DND-41 (cell line): ENCODE data around the gene ARHGAP35.

ENCODE experiments used
- ATAC-seq: fragments of 200-7000 bp; cut with Tn5 transposase; 3 replicates; pipeline ENCODE4 v1.9.1; 2021; ENCODE audit warnings: low read depth; ENCODE audit not compliant: insufficient read depth
- DNase-seq: peaks from one replicate; pipeline ENCODE4 v3.0.0-alpha.2; 2020
- H2AFZ ChIP-seq: 2 replicates; pipeline ENCODE4 v1.6.0; 2012; ENCODE audit warnings: low read depth, low read length
- H3K27ac ChIP-seq: 2 replicates; pipeline ENCODE4 v1.5.1; 2012; ENCODE audit warnings: low read length, inconsistent platforms
- H3K27me3 ChIP-seq: fragments of 200-600 bp; sonication (generic); 2 replicates; pipeline ENCODE4 v1.6.0; 2012; ENCODE audit warnings: low read length, mild to moderate bottlenecking, inconsistent platforms; ENCODE audit not compliant: insufficient read depth, poor library complexity
- H3K36me3 ChIP-seq: 2 replicates; pipeline ENCODE4 v1.5.1; 2012; ENCODE audit warnings: low read length, inconsistent platforms; ENCODE audit not compliant: insufficient read depth
- H3K4me1 ChIP-seq: 2 replicates; pipeline ENCODE4 v1.5.1; 2012; ENCODE audit warnings: mild to moderate bottlenecking, low read length; ENCODE audit not compliant: insufficient read depth
- H3K4me2 ChIP-seq: 2 replicates; pipeline ENCODE4 v1.6.0; 2012; ENCODE audit warnings: mild to moderate bottlenecking, moderate library complexity, low read length, inconsistent platforms; ENCODE audit not compliant: insufficient read depth
- H3K4me3 ChIP-seq, 2 experiments: fragments of 200-600 bp in 1 of 2; shearing (Covaris generic) in 1 of 2; 2 replicates each; pipeline ENCODE4 v1.5.1; 2012 to 2016; ENCODE audit warnings: inconsistent platforms in 2 of 2, low read length in 2 of 2, mild to moderate bottlenecking in 2 of 2, low read depth in 1 of 2, moderate library complexity in 1 of 2
- H3K79me2 ChIP-seq: 2 replicates; pipeline ENCODE4 v1.6.0; 2012; ENCODE audit warnings: low read length, inconsistent platforms; ENCODE audit not compliant: insufficient read depth
- H3K9ac ChIP-seq: 2 replicates; pipeline ENCODE4 v1.6.0; 2012; ENCODE audit warnings: low read depth, mild to moderate bottlenecking, inconsistent platforms, low read length, moderate library complexity
- H3K9me3 ChIP-seq: 2 replicates; pipeline ENCODE4 v1.5.1; 2012; ENCODE audit warnings: low read length, moderate library complexity, mild to moderate bottlenecking, inconsistent platforms; ENCODE audit not compliant: insufficient read depth, severe bottlenecking
- H4K20me1 ChIP-seq: 2 replicates; pipeline ENCODE4 v1.6.0; 2012; ENCODE audit warnings: low read length; ENCODE audit not compliant: insufficient read depth
- EZH2 ChIP-seq: IDR thresholded peaks from 3 replicates; pipeline ENCODE4 v1.6.1; 2012; ENCODE audit warnings: borderline replicate concordance, low read depth, mild to moderate bottlenecking, moderate library complexity, low read length, inconsistent platforms; ENCODE audit not compliant: severe bottlenecking
- TF ChIP-seq, protein P1 (sequence below): IDR thresholded peaks from 2 replicates; pipeline ENCODE4 v1.5.1; 2012; ENCODE audit warnings: borderline replicate concordance, low read length, moderate library complexity, mild to moderate bottlenecking; ENCODE audit not compliant: poor library complexity, severe bottlenecking; ENCODE audit errors: extremely low read depth

The ARHGAP35 gene

DNA sequence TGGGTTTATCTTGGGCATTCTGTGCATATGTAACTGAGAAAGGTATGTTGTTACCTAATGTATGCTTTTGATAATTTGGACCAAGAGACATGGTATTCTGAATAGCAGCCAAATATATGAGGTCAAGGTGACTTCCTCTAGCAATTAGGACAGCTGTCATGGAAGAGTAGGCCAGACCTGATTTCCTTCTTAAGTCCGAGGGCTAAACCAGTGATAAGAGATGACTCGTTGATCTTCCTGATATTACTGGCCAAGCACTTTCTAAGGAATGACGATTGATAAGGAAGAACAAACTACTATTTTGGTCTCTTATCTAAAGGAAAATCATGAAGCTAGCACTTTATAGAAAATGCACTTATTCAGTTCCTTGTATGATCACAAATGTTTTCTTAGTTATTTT, 42.7 kb downstream of the ARHGAP35 start:
- Histone ChIP-seq H3K79me2 (peaks cover 92% of the 10 kb centered on the region), H3K4me2 (no peak overlapping the region), H3K9ac (no peak overlapping the region), H3K4me1 (no peaks in the 10 kb centered on the region), H2AFZ (no peak overlapping the region), H3K4me3 (no peak overlapping the region), H3K9me3 (no peaks in the 10 kb centered on the region), H3K27ac (no peak overlapping the region), H4K20me1 (peaks cover 72% of the 10 kb centered on the region), H3K36me3 (no peaks in the 10 kb centered on the region), H3K27me3 (no peaks in the 10 kb centered on the region)
- DNase-seq (no peak), ATAC-seq (no peak)
- TF ChIP-seq EZH2: no peak
- TF ChIP-seq, protein P1, sequence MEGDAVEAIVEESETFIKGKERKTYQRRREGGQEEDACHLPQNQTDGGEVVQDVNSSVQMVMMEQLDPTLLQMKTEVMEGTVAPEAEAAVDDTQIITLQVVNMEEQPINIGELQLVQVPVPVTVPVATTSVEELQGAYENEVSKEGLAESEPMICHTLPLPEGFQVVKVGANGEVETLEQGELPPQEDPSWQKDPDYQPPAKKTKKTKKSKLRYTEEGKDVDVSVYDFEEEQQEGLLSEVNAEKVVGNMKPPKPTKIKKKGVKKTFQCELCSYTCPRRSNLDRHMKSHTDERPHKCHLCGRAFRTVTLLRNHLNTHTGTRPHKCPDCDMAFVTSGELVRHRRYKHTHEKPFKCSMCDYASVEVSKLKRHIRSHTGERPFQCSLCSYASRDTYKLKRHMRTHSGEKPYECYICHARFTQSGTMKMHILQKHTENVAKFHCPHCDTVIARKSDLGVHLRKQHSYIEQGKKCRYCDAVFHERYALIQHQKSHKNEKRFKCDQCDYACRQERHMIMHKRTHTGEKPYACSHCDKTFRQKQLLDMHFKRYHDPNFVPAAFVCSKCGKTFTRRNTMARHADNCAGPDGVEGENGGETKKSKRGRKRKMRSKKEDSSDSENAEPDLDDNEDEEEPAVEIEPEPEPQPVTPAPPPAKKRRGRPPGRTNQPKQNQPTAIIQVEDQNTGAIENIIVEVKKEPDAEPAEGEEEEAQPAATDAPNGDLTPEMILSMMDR: no peak

DNA sequence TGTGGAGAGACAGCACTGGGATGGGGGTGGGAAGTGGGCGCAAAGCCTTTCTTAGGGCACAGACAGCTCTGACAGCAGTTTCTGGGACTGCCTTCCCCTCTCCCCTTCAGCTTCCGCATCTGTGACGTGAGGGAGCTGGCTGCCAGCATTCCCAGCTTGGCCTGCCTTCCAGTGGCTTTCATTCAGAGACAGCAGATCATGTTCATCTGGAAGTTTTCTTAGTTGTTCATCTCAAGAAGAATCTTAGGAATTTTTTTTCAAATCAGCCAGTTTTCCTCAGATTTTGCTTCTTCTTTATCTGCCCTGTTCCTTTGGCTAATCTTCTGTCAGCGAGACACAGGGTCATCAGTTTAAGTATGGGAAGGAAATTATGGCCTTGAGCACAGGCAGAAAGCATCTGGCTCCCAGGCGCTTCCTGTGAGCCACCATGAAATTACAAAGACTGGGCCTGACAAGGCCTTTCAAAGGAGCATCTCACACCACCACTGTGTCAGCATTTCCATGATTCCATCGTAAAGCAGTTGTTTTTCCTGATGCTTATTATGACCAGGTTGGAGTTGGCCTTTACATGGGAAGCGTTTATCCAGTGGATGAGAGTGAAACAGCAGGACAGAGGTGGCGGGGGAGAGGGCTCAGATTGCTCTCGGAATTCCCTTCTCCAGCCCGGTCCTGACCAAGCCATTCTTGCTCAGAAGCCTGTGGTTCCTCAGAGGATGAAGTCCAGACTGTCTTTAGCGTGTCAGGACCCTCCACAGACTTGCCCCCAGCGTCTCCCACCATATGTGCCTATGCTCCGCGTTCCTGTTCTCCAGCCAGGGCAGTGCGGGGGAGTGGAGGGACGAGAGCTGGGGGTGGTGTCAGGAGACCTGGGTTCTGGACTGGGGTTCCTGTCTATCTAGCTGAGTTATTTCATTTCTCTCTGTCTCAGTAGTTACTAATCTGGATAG, 43.6 kb downstream of the ARHGAP35 start:
- no peaks in the 10 kb centered on the region for H3K4me1 ChIP-seq
- H3K4me3 ChIP-seq: no peak overlapping the region
- peaks cover 72% of the 10 kb centered on the region for H4K20me1 ChIP-seq
- DNase-seq: no peak
- no peaks in the 10 kb centered on the region for H3K36me3 ChIP-seq
- H3K27me3 ChIP-seq: no peaks in the 10 kb centered on the region
- H3K9ac ChIP-seq: no peak overlapping the region
- no peak overlapping the region for H2AFZ ChIP-seq
- no peak overlapping the region for H3K27ac ChIP-seq
- H3K4me2 ChIP-seq: no peak overlapping the region
- H3K79me2 ChIP-seq: peaks cover 92% of the 10 kb centered on the region
- TF ChIP-seq EZH2: no peak
- TF ChIP-seq, protein P1: no peak
- ATAC-seq: no peak
- no peaks in the 10 kb centered on the region for H3K9me3 ChIP-seq

DNA sequence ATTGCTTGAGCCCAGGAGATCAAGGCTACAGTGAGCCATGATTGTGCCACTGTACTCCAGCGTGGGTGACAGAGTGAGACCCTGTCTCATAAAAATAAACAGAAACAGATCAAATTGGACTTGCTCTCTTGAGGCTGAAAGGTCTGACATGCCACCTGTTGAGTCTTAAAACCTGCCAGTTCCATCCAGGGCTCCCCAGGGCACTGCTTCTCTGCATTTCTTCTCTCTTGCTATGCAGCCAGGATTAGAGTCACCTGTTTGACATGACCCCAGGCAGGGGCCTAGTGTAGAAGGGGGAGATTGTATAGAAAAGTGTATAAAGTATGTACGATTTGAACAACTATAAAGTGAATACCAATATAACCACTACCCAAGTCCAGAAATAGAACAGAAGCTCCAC, 45.4 kb downstream of the ARHGAP35 start:
- no peak overlapping the region for H3K27ac ChIP-seq
- TF ChIP-seq, protein P1: no peak
- no peak for TF ChIP-seq EZH2
- DNase-seq: no peak
- H3K9me3 ChIP-seq: no peaks in the 10 kb centered on the region
- no peaks in the 10 kb centered on the region for H3K4me1 ChIP-seq
- ATAC-seq: no peak
- no peak overlapping the region for H3K4me2 ChIP-seq
- no peaks in the 10 kb centered on the region for H3K27me3 ChIP-seq
- H3K9ac ChIP-seq: no peak overlapping the region
- H3K4me3 ChIP-seq: no peak overlapping the region
- H3K36me3 ChIP-seq: no peaks in the 10 kb centered on the region
- H3K79me2 ChIP-seq: peaks cover 92% of the 10 kb centered on the region
- H2AFZ ChIP-seq: no peak overlapping the region
- H4K20me1 ChIP-seq: peaks cover 62% of the 10 kb centered on the region
